Ishikawa (cell line): ENCODE data around the gene MMP17.

Experiments
- CEBPB ChIP-seq: IDR thresholded peaks from 2 replicates; pipeline ENCODE4 v1.6.1; 2012
- CREB1 ChIP-seq: IDR thresholded peaks from 2 replicates; pipeline ENCODE4 v1.6.1; 2012; ENCODE audit warnings: low read depth
- EGR1 ChIP-seq: IDR thresholded peaks from 2 replicates; pipeline ENCODE4 v1.6.1; 2012
- EP300 ChIP-seq: IDR thresholded peaks from 2 replicates; pipeline ENCODE4 v1.6.1; 2012; ENCODE audit warnings: borderline replicate concordance
- FOXM1 ChIP-seq: IDR thresholded peaks from 2 replicates; pipeline ENCODE4 v1.6.1; 2012; ENCODE audit warnings: low read depth, borderline replicate concordance
- NFIC ChIP-seq: IDR thresholded peaks from 2 replicates; pipeline ENCODE4 v1.6.1; 2012
- RAD21 ChIP-seq: IDR thresholded peaks from 2 replicates; pipeline ENCODE4 v1.6.1; 2012; ENCODE audit warnings: low read depth
- TAF1 ChIP-seq: IDR thresholded peaks from 2 replicates; pipeline ENCODE4 v1.6.1; 2012; ENCODE audit warnings: low read depth, mild to moderate bottlenecking
- TCF12 ChIP-seq: IDR thresholded peaks from 2 replicates; pipeline ENCODE4 v1.6.1; 2012; ENCODE audit warnings: low read depth
- TEAD4 ChIP-seq: IDR thresholded peaks from 2 replicates; pipeline ENCODE4 v1.6.1; 2012
- YY1 ChIP-seq: IDR thresholded peaks from 2 replicates; pipeline ENCODE4 v1.6.1; 2012; ENCODE audit warnings: low read depth
- ZBTB7A ChIP-seq: IDR thresholded peaks from 2 replicates; pipeline ENCODE4 v1.6.1; 2012; ENCODE audit warnings: low read depth
- TF ChIP-seq, protein P1 (sequence below): IDR thresholded peaks from 2 replicates; pipeline ENCODE4 v1.6.1; 2012
- TF ChIP-seq, protein P2 (sequence below): IDR thresholded peaks from 2 replicates; pipeline ENCODE4 v1.6.1; 2012
- TF ChIP-seq, protein P3 (sequence below): IDR thresholded peaks from 2 replicates; pipeline ENCODE4 v1.6.1; 2012; ENCODE audit warnings: low read depth, mild to moderate bottlenecking

The MMP17 gene

DNA sequence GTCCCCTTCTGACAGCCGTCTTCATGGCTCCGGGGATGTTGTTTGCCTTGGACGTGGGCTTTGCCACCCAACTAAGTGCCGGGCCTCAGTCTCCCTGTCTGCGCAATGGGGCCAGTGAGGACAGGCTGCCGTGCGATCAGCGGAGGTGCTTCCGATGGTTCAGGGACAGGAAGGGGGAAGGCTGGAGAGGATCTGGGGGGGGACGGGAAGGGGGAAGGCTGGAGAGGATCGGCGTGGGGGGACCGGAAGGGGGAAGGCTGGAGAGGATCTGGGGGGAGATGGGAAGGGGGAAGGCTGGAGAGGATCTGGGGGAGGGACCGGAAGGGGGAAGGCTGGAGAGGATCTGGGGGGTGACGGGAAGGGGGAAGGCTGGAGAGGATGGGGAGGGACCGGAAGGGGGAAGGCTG lies 3.4 kb downstream of the MMP17 start:
- no peak for TF ChIP-seq EGR1

DNA sequence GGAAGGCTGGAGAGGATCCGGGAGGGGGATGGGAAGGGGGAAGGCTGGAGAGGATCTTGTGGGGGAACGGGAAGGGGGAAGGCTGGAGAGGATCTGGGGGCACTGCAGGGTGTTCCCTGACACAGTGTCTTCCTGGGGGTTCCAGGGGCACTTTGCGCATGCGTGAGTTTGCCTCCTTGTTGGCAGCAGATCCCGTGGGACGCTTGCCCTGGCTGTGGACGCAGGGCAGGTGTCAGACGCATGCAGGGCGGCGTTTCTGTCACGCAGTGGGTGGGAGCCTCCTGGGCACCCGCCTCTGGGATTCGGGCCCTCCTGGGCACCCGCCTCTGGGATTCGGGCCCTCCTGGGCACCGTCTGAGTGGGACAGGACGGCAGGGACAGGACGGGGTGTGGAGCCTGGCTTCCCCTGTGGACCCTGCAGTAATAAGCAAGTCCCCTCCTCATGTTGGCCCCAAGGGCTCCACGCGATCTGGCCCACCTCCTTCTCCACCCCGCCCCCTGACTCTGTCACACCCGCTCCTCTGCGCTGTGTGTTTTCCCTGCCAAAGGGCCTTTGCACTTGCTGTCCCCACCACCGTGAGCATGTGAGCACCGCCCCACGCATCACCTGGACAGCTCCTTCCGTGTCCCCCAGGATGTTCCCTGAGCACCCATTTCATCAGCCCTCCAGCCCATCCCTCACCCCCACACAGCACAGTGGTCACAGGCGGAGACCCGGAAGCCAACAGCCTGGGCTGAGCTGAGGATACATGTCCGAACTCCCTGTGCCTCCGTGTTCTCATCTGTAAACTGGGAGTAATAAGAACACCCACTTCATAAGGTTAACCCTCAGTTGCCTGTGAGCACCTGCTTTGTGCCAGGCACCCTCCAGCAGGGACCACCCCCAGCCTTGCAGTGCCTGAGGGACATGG lies 4.4 kb downstream of the MMP17 start:
- TF ChIP-seq, protein P1, sequence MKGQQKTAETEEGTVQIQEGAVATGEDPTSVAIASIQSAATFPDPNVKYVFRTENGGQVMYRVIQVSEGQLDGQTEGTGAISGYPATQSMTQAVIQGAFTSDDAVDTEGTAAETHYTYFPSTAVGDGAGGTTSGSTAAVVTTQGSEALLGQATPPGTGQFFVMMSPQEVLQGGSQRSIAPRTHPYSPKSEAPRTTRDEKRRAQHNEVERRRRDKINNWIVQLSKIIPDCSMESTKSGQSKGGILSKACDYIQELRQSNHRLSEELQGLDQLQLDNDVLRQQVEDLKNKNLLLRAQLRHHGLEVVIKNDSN = no peak
- TF ChIP-seq YY1 (no peak), CEBPB (no peak), ZBTB7A (no peak), TEAD4 (no peak), TAF1 (no peak), EGR1 (no peak), CREB1 (no peak), EP300 (no peak), TCF12 (no peak)
- TF ChIP-seq, protein P2, sequence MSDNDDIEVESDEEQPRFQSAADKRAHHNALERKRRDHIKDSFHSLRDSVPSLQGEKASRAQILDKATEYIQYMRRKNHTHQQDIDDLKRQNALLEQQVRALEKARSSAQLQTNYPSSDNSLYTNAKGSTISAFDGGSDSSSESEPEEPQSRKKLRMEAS = no peak

DNA sequence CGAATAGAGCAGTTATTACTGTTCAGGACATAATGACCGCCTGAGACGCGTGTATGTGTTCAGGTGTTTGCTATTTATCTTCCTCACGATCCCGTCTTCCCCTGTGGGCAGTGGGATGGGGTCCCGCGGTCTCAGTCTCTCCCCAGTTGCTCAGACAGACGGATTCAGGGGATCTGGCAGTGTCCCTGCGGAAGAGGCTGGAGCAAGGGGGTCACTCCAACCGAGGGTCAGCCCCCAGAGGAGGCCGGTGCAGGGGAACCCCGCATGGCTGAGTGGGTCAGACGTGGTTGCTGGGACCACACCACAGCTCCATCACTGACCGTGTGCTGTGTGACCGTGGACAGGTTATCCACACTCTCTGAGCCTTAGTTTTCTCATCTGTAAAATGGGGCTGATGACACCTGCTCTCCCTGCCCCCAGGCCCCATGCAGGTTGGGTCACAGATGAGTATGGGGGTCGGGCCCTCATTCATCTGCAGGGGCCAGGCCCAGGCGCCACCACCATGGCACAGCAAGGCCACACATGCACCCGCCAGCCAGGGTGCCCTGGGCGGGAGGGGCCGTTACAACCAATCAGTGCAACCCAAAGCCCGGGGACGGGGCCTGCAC lies 5.2 kb downstream of the MMP17 start:
- TF ChIP-seq TEAD4 = no peak
- TF ChIP-seq YY1 = no peak
- TF ChIP-seq, protein P3, sequence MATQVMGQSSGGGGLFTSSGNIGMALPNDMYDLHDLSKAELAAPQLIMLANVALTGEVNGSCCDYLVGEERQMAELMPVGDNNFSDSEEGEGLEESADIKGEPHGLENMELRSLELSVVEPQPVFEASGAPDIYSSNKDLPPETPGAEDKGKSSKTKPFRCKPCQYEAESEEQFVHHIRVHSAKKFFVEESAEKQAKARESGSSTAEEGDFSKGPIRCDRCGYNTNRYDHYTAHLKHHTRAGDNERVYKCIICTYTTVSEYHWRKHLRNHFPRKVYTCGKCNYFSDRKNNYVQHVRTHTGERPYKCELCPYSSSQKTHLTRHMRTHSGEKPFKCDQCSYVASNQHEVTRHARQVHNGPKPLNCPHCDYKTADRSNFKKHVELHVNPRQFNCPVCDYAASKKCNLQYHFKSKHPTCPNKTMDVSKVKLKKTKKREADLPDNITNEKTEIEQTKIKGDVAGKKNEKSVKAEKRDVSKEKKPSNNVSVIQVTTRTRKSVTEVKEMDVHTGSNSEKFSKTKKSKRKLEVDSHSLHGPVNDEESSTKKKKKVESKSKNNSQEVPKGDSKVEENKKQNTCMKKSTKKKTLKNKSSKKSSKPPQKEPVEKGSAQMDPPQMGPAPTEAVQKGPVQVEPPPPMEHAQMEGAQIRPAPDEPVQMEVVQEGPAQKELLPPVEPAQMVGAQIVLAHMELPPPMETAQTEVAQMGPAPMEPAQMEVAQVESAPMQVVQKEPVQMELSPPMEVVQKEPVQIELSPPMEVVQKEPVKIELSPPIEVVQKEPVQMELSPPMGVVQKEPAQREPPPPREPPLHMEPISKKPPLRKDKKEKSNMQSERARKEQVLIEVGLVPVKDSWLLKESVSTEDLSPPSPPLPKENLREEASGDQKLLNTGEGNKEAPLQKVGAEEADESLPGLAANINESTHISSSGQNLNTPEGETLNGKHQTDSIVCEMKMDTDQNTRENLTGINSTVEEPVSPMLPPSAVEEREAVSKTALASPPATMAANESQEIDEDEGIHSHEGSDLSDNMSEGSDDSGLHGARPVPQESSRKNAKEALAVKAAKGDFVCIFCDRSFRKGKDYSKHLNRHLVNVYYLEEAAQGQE = no peak
- no peak for TF ChIP-seq ZBTB7A
- TF ChIP-seq CREB1 = no peak
- TF ChIP-seq NFIC = no peak
- TF ChIP-seq, protein P2 = no peak
- TF ChIP-seq EP300 = no peak
- no peak for TF ChIP-seq TAF1
- no peak for TF ChIP-seq CEBPB
- no peak for TF ChIP-seq EGR1
- no peak for TF ChIP-seq TCF12

- TF ChIP-seq CREB1 (no peak), RAD21 (peak; percentile 73), YY1 (peak; percentile 38; the same call in 1 of the 2 replicates)
Measured at GRCh38 chr12:131833896-131834641, 5.9 kb downstream of the MMP17 start.

DNA sequence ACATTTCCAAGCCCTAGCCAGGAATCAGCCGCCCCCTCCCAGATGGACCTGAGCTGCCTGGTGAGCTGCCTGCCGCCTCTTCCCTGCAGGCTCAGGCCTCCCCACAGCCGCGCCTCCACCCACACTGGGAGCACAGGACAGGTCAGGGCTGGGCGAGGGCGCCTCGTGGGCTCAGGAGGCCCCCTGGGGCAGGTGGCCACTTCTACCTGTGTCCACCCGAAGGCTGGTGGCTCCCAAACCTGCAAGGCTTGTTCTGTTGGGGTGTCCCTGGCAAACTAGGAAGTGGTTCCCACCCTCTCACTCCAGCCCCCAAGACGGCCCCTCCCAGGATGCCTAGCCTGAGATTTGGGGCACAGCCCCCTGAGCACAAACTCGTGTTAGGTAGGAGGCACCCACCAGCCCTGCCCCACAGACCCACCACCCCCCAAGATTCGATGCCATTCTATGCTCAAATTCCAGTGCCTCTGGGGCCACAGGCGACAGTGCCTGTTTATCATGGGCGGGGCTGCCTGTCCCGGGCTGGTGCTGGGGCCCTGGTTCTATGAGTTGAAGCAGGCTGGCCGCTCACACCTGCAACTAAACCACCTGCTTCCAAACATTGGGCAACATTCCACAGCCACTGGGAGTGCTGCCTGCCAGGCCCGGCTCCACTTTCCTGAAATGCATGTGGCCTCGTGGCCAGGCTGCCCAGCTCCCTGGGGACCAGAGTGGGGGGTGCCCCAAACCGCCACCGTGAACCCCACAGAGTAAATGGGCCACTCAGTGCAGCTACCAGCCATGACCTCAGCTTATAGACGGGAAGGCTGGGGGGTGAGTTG lies 6.8 kb downstream of the MMP17 start:
- TF ChIP-seq CEBPB (no peak), YY1 (no peak), TAF1 (no peak), RAD21 (no peak), NFIC (no peak), FOXM1 (no peak)
- TF ChIP-seq, protein P2 = no peak
- TF ChIP-seq, protein P1 = no peak

GRCh38 chr12:131835616-131836171 lies 7.5 kb downstream of the MMP17 start:
- TF ChIP-seq ZBTB7A (no peak), NFIC (no peak), TEAD4 (no peak), RAD21 (no peak), EGR1 (no peak), TAF1 (no peak), YY1 (no peak), EP300 (no peak), FOXM1 (no peak), CEBPB (no peak), TCF12 (no peak), CREB1 (no peak)
- TF ChIP-seq, protein P3 = no peak
- TF ChIP-seq, protein P1 = no peak
- TF ChIP-seq, protein P2 = no peak
